ENCODE data around the gene TMEM139.

Gene TMEM139

DNA sequence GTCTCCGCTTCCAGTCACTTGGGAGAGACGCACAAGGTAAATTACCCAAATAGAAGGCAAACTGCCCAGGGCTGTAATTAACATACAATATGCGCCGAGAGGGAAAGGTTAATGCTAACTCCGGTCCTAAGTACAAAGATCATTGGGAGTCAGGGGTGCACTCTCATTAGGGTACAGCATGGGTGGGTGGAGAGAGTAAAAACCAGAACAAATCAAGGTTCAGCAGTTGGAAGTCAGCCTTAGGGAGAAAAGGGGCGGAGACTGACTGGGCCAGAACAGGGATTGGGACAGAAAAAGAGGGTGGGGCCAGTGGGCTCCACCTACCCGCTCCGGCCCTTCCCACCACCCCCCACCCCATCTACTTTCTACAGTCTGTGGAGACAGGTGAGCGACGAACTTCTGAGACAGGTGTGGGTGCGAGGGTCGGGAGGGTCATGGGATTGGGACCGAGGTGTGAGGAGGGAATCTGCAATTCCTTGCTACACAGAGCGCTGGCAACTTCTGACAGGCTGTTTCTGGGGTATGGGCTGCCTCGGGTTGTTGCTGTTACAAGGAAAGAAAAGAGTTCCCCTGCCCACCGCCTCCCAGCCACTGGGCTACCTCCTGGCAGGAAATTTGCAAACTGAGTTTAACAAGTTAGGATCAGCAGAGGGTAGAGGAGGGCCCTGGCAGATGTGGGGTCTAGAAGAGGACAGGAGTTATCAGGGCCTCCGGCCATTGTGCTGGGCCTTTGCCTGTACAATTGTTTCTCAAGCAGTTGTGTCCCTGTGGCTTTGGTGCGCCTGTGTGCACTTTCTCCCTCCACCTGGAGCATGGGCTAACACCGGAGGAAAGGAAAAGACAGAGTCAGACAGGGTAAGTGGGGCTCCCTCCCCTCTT, at the start of gene TMEM139:
TMEM139 (plus strand) TSS at position 368 of the 879 bp plus-strand sequence. CDS start 1,000 bp downstream, outside the sequence.
- no peak for DNase-seq (ENCODE audit: low read depth)

DNA sequence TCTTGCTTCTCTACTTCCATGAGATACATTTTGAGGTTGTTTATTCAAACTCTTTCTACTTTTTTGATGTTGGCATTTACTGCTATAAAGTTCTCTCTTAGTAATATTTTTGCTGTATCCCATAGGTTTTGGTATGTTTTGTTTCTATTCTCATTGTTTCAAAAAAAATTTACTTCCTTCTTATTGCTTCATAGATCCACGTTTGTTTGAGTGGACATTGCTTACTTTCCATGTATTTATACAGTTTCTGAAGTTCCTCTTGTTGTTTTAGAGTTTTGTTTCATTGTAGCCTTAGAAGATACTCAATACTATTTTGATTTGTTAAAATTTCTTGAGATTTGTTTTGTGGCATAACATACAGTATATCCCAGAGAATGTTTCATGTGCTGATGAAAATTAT, 49.2 kb upstream of the TMEM139 start:
- DNase-seq (ENCODE audit: low read depth), result no peak

DNA sequence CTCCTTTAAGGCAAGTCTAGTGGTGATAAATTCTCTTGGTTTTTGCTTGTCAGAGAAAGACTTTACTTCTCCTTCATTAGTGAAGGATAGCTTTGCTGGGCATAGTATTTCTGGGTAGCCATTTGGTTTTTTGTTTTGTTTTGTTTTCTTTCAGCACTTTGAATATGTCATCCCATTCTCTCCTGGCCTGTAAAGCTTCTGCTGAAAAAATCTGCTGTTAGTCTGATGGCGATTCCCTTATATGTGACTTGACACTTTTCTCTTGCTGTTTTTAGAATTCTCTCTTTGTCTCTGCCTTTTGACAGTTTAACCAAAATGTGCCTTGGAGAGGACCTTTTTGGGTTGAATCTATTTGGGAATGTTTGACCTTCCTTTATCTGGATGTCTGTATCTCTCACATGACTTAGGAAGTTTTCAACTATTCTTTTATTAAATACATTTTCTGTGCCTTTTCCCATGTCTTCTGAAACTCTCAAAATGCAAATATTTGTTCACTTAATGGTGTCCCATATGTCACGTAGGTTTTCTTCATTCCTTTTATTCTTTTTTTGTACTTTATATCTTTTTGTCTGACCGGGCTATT, 48.3 kb upstream of the TMEM139 start:
- no peak for DNase-seq (ENCODE audit: low read depth)

DNA sequence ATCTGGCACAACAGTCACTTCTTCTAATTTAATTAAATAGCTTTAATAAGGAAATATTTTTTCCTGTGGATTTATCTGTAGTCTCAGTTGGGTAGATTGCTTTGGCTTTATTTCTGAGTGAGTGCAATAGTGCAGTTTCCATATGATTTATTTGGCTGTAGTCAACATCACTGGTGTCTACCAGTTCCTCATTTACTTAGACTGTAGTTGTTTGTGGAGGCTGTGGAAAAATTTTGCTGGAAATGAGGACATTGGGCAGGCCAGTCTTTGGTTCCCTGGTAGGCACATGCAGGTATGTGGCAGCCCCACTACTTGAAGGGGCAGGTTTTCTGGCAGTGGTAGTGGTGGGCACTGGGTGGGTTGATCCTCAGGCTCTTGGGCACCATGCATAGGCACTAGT, 47.4 kb upstream of the TMEM139 start:
- DNase-seq (ENCODE audit: low read depth), result no peak

DNA sequence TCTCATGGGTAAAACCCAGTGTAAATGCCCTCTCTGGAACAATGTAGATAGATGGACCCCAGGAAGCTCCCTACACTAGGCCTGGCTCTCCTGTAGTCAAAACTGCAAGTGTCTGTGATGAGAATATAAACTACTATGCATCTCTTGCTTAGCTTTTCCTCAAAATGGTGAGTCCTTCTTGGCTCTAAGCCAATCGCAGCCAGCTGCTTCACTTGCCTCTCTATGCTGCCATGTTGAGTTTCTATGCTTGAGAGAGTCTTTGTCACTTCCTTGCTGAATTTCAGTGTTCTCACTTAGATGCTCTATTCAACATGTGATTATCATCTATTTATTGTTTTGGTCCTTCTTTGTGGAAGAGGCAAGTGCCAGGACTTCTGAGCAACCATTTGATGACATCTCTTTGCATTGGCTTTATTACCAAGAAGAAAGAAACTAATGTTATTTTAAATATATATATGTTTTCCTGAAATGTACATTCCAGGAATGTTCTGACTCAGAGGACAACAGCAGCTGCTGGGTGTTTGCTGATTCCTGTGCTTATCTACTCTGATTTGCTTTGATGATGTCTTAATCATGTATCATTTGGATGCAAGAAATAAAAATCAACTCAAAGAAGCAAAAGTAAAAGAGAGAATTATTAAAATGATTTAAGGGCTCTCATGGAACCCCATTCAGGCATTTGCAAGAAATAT, 46.3 kb upstream of the TMEM139 start:
- no peak for DNase-seq (ENCODE audit: low read depth)

DNA sequence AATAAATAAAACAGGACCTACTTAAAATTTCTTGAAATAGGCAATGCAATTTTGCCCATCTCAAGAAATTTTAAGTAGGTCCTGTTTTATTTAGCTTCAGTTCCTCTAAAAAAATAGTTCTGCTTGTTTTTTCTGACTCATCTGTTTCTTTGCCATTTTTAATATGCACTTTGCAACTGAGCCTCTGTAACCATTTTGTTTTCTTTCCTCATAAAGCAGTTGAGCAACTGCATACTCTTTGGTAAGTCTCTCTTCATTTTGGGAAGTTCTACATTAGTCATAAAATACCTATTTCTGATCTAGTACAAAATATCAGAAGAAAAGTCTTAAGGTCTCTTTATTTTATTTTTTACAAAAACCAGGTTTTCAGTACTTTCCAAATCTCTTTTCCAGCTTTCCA, 44.9 kb upstream of the TMEM139 start:
- DNase-seq (ENCODE audit: low read depth), result no peak

DNA sequence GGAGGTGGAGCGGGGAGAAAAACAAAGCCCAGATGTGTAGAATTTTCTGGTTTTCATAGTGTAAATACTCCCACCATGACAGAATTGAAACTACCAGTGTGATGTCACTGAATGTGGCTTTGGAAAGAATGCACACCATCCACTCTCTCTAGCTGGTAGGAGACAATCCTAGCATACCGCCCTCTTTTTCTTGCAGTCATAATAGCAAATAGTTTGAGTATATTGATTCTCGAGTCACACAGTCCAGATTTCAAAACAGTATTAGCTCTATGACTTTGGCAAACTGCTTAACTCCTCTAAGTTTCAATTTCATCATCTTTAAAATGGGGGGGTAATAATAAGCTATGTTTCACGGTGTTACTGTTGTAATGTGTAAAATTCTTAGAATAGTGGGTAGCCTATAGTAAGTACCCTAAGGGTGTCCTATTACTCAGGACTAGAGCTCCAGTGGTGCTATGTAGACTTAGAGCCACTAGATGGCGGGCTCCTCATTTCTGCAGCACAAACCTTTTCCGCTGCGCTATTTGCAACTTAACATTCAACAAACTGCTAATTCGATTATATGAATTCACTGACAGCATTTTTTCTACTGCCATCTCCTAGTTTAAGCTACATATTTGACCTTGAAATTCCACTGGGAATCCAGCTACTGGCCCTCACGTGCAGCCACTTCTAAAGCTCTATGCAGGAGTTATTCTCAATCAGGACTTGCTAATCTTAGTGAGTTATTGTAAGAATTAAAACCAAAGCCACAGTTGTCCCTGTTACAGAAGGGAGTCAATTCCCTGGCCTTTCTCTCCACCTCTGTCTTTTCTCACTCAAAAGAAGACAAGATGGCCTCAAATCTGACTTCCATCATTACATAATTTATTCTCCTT, 44.2 kb upstream of the TMEM139 start:
- no peak for DNase-seq (ENCODE audit: low read depth)

DNA sequence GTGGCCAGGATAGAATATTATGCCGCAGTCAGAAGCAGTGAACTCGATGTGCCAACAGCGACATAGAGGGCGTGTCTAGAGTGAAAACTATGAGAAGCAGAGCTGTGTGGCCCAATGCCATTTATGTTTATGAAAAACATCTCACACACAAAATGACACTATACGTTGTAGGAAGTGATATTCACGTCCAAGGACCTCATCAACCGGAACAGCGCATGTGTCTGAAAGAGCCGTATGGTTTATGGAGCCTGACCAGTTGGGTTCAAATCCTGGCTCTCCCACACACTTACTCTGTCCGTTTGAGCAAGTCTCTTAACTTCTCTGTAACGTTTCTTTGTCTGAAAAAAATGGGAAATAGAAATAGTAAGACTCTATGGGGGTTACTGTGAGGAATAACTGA, 42.5 kb upstream of the TMEM139 start:
- no peak for DNase-seq (ENCODE audit: low read depth)

DNA sequence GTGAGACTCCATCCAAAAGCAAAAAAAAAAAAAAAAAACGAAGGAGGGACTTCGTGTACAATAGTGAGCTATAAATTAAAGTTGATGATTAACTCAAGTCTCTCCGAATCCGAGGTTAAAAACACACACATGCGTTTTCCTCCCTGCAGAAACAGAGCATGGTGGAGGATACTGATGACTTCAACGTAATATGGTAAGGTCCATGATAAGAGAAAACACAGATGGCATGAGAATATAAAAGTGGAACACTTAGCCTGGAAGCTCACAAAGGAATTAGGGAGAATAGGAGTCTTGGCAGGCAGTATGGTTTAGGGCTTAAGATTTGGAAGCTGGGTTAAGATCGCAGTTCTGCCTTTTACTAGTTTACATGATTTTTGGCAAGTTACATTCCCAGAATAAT, 41.6 kb upstream of the TMEM139 start:
- DNase-seq (ENCODE audit: low read depth), result no peak

DNA sequence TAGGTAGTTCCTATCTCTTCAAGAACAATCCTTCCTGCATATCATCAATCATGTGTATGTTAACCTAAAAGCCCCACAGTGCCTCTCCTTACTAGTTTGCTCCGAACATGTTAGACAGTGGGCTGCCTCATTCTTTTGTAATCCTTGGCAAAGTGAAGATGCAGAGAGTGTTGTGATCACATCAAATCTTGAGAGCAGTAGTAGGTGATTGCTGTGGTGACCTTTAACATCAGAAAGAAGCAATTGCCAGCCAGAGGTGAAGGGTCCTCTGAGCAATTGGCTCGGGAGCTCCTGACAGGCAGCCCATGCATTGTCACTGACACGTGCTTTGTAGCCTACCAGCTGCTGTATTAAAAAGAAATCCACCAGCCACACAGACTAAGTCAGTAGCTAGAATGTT, 41.1 kb upstream of the TMEM139 start:
- DNase-seq (ENCODE audit: low read depth), result no peak

DNA sequence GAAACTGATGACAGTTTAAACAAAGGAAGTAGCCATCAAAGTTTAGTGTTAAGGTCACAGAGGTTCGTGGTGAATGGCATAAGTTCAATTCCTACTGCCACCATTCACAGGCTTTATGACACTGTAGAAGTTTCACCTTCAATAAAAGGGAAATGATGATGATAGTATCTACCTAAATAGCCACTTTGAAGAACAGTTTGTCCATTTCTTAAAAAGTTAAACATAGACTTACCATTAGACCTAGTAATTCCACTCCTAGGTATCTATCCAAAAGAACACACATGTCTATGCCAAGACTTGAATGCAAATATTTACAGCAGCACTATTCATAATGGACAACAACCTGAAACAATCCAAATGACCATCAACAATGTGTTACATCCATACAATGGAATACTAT, 40.4 kb upstream of the TMEM139 start:
- DNase-seq (ENCODE audit: low read depth), result no peak

DNA sequence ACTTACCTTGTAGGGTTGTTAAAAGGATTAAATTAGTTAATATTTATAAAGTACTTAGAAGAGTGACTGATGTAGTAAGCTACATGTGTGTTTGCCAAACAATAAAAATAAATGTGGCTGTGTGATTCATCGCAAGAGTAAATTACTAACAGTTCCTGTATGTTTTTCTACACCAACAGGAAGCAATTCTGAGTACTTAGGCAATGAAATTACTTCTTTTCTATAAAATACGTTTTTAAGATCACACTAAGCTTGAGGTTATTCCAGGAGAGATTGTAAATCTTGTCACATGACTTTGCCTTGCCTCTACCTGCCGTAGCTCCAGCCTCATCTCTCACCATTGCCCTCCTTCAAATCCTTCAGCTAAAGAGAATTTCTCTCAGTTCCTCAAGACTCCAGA, 39.6 kb upstream of the TMEM139 start:
- DNase-seq (ENCODE audit: low read depth), result no peak

DNA sequence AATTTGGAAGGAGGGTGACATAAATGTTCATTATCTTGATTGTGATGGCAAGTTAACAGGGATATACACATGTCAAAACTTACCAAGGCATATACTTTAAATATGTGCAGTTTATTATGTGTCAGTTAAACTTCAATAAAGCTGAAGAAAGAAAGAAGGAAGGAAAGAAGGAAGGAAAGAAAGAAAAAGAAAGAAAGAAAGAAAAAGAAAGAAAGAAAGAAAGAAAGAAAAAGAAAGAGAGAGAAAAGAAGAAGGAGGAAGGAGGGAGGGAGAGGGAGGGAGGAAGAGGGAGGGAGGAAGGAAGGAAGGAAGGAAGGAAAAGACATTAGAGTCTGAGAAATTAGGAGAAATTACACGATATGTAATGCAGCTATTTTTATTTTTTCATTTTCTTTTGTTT, 37.4 kb upstream of the TMEM139 start:
- no peak for DNase-seq (ENCODE audit: low read depth)

DNA sequence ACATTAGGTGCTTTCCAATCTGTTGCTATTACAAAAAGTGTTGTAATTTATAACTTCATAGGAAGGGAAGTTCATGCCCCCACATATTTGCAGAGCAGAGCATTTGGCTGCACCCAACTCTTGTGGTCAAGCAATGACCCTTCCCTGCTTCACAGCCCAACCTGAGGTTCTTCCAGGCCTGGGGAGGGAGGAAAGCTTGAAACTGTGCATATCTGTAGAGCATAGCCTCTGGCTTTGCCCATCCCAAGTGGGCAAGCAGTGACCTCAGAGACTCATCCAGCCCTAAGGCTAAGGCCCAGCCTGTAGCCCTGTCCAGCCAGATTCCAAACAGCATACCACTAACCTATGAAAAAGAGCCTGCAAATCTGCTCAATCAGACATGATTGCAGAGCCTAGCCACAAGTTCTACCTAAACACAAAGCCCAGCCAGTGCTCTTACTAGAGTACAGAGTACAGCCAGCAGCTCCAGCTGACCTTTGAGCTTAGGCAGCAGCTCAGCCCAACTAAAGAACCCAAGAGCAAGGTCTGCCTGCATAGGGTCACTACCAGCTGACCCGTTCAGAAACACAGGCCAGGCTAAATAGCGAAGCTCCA, 35.9 kb upstream of the TMEM139 start:
- no peak for DNase-seq (ENCODE audit: low read depth)

DNA sequence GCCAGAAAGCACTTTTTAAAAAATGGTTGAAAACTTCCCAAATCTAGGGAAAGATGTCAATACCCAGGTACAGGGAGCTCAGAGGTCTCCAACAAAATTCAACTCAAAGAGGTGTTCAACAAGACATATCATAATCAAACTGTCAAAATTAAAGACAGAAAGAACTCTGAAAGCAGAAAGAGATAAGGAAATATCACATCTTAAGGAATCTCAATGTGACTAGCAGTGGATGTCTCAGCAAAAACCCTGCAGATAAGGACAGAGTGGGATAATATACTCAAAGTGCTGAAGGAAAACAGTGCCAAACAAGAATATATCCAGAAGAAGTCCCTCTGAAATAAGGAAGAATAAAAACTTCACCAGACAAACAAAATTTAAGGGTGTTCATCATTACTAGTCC, 34.6 kb upstream of the TMEM139 start:
- no peak for DNase-seq (ENCODE audit: low read depth)

DNA sequence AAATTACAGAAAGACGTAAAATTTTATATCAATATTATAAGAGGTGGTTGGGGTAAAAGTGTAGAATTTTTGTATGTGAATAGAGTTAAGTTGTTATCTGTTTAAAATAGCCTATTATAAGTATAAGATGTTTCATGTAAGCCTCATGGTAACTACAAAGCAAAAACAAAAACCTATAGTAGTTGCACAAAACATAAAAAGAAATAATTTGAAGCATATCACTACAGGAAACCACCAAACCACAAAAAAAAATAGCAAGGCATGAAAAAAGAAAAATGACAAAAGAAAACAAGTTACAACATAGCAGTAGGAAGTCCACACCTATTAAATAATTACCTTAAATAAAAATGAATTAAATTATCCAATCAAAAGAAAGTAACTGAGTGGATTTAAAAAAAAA, 33.9 kb upstream of the TMEM139 start:
- DNase-seq (ENCODE audit: low read depth), result no peak

DNA sequence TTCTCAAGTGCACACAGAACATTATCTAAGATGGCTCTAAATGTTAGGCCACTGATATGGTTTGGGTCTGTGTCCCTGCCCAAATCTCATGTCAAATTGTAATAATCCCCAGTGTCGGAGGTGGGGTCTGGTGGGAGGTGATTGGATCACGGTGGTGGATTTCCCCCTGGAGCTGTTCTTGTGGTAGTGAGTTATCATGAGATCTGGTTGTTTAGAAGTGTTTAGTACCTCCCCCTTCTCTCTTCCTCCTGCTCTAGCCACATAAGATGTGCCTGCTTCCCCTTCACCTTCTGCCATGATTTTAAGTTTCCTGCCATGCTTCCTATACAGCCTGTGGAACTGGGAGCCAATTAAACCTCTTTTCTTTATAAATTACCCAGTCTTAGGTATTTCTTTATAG, 32.8 kb upstream of the TMEM139 start:
- DNase-seq (ENCODE audit: low read depth), result no peak

DNA sequence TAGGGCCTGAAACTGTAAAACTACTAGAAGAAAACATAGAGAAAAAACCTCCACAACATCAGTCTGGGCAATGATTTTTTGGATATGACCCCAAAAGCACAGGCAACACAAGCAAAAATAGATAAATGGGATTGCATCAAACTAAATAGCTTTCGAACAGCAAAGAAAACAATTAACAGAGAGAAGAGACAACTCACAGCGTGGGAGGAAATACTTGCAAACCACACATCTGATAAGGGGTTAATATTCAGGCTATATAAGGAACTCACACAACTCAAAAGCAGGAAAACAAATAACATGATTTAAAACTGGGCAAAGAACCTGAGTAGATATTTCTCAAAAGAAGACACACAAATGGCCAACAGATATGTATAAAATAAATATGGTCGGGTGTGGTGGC, 29.2 kb upstream of the TMEM139 start:
- no peak for DNase-seq (ENCODE audit: low read depth)

DNA sequence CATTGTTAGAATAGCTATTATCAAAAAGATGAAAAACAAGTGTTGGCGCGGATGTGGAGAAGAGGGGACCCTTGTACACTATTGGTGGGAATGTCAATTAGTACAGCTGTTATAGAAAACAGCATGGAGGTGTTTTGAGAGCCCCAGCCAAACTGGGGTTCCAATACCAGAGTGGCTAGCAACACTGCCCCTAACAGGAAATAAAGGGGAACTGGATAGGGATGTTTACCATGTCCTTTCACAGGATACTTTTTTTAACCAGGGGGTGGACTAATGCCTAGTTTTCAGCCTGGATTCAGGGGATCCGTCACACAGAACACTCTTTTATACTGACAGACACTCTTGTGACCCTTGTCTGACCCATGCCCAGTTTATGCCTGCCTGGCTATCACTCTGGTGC, 28.4 kb upstream of the TMEM139 start:
- no peak for DNase-seq (ENCODE audit: low read depth)

DNA sequence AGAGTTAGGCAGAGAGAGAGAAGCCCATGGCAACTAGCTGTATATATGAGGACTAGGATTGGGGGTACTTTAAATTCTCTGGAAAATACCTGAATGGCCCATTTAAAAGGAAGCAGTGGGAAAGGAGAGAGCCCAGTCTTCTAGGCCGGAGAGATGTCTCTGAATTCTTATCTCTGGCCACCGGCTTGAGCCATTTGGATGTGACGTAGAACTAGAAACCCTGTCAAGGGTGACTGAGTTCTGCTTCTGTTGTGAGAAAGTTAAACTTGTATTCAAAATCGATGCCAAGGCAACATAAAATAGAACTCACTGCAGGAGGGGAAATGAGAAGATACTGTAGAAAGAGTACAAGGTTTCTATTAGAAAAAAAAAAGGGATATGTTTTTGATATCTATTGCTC, 27.8 kb upstream of the TMEM139 start:
- no peak for DNase-seq (ENCODE audit: low read depth)

DNA sequence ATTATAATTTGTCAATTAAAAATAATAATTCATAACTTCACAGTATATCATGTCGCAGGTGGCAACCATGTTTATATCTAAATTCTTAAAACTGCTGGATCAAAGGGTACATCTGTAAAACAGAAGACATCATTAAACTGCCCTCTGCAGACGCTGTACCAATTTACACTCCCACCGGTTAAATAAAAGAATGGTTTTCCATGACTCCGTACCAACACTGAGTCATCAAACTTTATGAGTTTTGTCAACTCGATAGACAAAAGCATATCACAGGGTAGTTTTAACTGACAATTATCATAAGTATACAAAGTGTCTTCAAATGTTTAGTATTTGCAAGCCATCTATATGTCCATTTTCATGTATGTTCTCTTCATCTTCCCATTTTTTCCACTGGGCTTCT, 27.3 kb upstream of the TMEM139 start:
- no peak for DNase-seq (ENCODE audit: low read depth)

DNA sequence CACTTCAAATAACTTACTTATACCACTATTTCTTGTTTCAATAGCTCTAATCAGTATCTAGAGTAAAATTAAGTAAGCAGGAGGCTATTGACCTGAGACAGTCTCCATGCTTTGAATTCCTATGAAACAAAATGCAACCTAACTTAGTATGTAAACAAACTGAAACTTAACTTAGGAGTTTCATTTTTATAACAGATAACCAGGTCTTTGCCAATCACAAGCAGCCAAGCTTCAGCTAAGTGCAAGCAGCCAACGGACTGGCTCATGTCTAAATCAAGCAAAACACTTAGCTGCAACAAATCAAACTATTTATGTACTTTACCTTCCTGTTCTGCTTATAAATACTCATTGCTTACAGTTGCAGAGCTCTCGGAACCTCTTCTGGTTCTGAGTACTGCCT, 25.9 kb upstream of the TMEM139 start:
- DNase-seq (ENCODE audit: low read depth), result no peak
